Measurements from ENCODE around the gene PHETA1. TPM values are rescaled to one million over a fixed set of nuclear protein-coding genes. Genes with fewer than 3 reads are reported as not detected.
"Not testable (repeated sequence)": the region's sequence is repeated elsewhere in the genome, so short reads cannot be mapped to it uniquely, and the experiment has no call there.

Gene PHETA1
- polyA plus RNA-seq, 3 donors: 3.4 to 15.3 (median 4.9) TPM

DNA sequence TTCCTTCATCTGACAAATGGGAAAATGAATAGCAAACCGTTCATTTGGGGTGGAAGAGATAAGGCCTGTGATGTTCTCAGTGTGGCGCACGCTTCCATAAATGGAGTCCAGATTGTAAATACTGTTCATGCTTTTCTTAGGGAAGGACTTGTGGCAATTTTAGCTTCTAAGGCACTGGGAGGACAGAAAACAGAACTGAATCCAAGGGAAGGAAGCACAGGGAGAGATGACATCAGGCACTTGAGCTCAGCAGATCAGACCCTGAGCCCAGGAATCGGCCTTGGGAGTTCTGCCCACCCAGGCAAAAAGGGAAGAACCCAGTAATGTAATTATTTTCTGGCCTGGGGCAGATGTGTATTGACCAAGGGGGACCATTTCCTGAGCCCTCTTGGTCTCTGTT lies 29.6 kb upstream of the PHETA1 start:
- Mint-ChIP-seq H3K4me1 (peaks cover 72% of the 10 kb centered on the region), H3K9me3 (peaks cover 0 to 2% (median 0%) of the 10 kb centered on the region in 7 donors), H3K27me3 (ENCODE audit: low read depth in 3 of 3) (peaks cover 0 to 8% (median 0%) of the 10 kb centered on the region in 3 donors), H3K4me3 (no peak overlapping the region), H3K27ac (peak overlapping the region; percentile 96 to 99 (median 98)), H3K36me3 (peaks cover 0 to 2% of the 10 kb centered on the region in 2 donors)
- Histone ChIP-seq H3K27ac (ENCODE audit: low read depth in 1 of 2, low read length in 2 of 2) (peak overlapping the region; percentile 79 to 88), H4K20me1 (ENCODE audit: insufficient read depth, low read length) (no peaks in the 10 kb centered on the region), H2AFZ (ENCODE audit: insufficient read depth, low read depth, low read length, poor library complexity, severe bottlenecking) (no peak overlapping the region), H3K9ac (ENCODE audit: insufficient read depth, low read length, poor library complexity, severe bottlenecking) (peak overlapping the region; percentile 38), H3K4me3 (replicated peaks in 1 of 3; ENCODE audit: low read depth in 2 of 3, low read length in 3 of 3) (peak overlapping the region in 1 of 3 experiments; percentile 4), H3K36me3 (replicated peaks in 1 of 2; ENCODE audit: control insufficient read depth in 1 of 2, insufficient read depth in 2 of 2, low read length in 2 of 2) (no peaks in the 10 kb centered on the region), H3K9me3 (replicated peaks in 1 of 2; ENCODE audit: control insufficient read depth in 1 of 2, insufficient read depth in 1 of 2, low read length in 2 of 2) (no peaks in the 10 kb centered on the region), H3K79me2 (ENCODE audit: insufficient read depth, low read length) (no peaks in the 10 kb centered on the region), H3K27me3 (ENCODE audit: control insufficient read depth in 2 of 2, insufficient read depth in 2 of 2, low read length in 2 of 2) (no peaks in the 10 kb centered on the region), H3K4me2 (replicated peaks; ENCODE audit: extremely low read depth, low read length, poor library complexity, severe bottlenecking) (peak overlapping the region; percentile 17), H3K4me1 (ENCODE audit: control insufficient read depth in 1 of 2, insufficient read depth in 2 of 2, low read length in 2 of 2) (peaks cover 75 to 85% of the 10 kb centered on the region in 2 donors)
- DNase-seq: peak in 2 of 3 donors; percentile 74 to 85
- WGBS (ENCODE audit: insufficient coverage): 58% methylated on average over 3 of the region's 4 CpGs
- intact Hi-C loops (cut with micrococcal nuclease): no loop called here
- TF ChIP-seq, protein P1, sequence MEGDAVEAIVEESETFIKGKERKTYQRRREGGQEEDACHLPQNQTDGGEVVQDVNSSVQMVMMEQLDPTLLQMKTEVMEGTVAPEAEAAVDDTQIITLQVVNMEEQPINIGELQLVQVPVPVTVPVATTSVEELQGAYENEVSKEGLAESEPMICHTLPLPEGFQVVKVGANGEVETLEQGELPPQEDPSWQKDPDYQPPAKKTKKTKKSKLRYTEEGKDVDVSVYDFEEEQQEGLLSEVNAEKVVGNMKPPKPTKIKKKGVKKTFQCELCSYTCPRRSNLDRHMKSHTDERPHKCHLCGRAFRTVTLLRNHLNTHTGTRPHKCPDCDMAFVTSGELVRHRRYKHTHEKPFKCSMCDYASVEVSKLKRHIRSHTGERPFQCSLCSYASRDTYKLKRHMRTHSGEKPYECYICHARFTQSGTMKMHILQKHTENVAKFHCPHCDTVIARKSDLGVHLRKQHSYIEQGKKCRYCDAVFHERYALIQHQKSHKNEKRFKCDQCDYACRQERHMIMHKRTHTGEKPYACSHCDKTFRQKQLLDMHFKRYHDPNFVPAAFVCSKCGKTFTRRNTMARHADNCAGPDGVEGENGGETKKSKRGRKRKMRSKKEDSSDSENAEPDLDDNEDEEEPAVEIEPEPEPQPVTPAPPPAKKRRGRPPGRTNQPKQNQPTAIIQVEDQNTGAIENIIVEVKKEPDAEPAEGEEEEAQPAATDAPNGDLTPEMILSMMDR (IDR thresholded peaks at IDR 0.05): no peak

- Histone ChIP-seq H3K4me3 (replicated peaks in 1 of 3; ENCODE audit: low read depth in 2 of 3, low read length in 3 of 3) (peak overlapping the region; percentile 15 to 51 (median 16)), H3K4me1 (ENCODE audit: control insufficient read depth in 1 of 2, insufficient read depth in 2 of 2, low read length in 2 of 2) (peaks cover 80 to 86% of the 10 kb centered on the region in 2 donors)
Observed at GRCh38 chr12:111396726-111397445, 28.0 kb upstream of the PHETA1 start.

DNA sequence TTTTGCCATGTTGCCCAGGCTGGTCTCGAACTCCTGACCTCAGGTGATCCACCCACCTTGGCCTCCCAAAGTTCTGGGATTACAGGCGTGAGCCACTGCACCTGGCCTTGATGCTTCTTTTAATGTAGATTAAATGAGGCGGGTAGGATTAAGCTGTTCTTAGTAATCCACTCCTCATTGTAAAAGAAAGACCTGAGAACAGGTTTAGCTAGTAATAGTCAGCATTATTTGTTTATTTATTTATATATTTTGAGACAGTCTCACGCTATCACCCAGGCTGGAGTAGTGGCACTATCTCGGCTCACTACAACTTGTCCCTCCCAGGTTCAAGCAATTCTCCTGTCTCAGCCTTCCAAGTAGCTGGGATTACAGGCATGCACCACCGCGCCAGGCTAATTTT lies 27.4 kb upstream of the PHETA1 start:
- H3K9me3 ChIP-seq (replicated peaks in 1 of 2; ENCODE audit: control insufficient read depth in 1 of 2, insufficient read depth in 1 of 2, low read length in 2 of 2); H3K36me3 Mint-ChIP-seq; H3K27me3 ChIP-seq (ENCODE audit: control insufficient read depth in 2 of 2, insufficient read depth in 2 of 2, low read length in 2 of 2); H3K79me2 ChIP-seq (ENCODE audit: insufficient read depth, low read length); H2AFZ ChIP-seq (ENCODE audit: insufficient read depth, low read depth, low read length, poor library complexity, severe bottlenecking); DNase-seq; H3K4me3 ChIP-seq (replicated peaks in 1 of 3; ENCODE audit: low read depth in 2 of 3, low read length in 3 of 3); H3K9me3 Mint-ChIP-seq; H3K4me2 ChIP-seq (replicated peaks; ENCODE audit: extremely low read depth, low read length, poor library complexity, severe bottlenecking); H3K36me3 ChIP-seq (replicated peaks in 1 of 2; ENCODE audit: control insufficient read depth in 1 of 2, insufficient read depth in 2 of 2, low read length in 2 of 2); H3K27me3 Mint-ChIP-seq (ENCODE audit: low read depth in 3 of 3); H3K9ac ChIP-seq (ENCODE audit: insufficient read depth, low read length, poor library complexity, severe bottlenecking); H3K4me3 Mint-ChIP-seq; H4K20me1 ChIP-seq (ENCODE audit: insufficient read depth, low read length): not testable (repeated sequence)
- Mint-ChIP-seq H3K4me1 (peaks cover 75% of the 10 kb centered on the region), H3K27ac (peak overlapping the region in 5 of 7 donors; percentile 92 to 99 (median 98))
- H3K4me1 ChIP-seq (ENCODE audit: control insufficient read depth in 1 of 2, insufficient read depth in 2 of 2, low read length in 2 of 2): peaks cover 83 to 92% of the 10 kb centered on the region in 2 donors
- intact Hi-C loops (cut with micrococcal nuclease): loop anchor here in 1 of 2 donors (2.0 kb wide), 1 partner anchor 55 kb away; no protein-coding TSS in a partner anchor
- 88% methylated on average over 3 of the region's 7 CpGs for WGBS (ENCODE audit: insufficient coverage)
- H3K27ac ChIP-seq (ENCODE audit: low read depth in 1 of 2, low read length in 2 of 2): peak overlapping the region in 1 of 2 donors; percentile 82

More at GRCh38 chr12:111396726-111397445, 28.0 kb upstream of the PHETA1 start:
- Mint-ChIP-seq H3K4me1 (peaks cover 72% of the 10 kb centered on the region), H3K36me3 (peaks cover 0 to 2% of the 10 kb centered on the region in 2 donors), H3K27me3 (ENCODE audit: low read depth in 3 of 3) (peaks cover 0 to 6% (median 0%) of the 10 kb centered on the region in 3 donors), H3K9me3 (no peaks in the 10 kb centered on the region), H3K4me3 (peak overlapping the region; percentile 67 to 82), H3K27ac (peak overlapping the region; percentile 92 to 99 (median 98))
- peak; percentile 88 to 97 (median 89) for DNase-seq
- no peaks in the 10 kb centered on the region for H3K79me2 ChIP-seq (ENCODE audit: insufficient read depth, low read length)
- intact Hi-C loops (cut with micrococcal nuclease): loop anchor here in 1 of 2 donors (1.0 to 2.0 kb wide), 2 partner anchors 8 to 54 kb away; partner anchors contain the start of gene SH2B3
- H3K9ac ChIP-seq (ENCODE audit: insufficient read depth, low read length, poor library complexity, severe bottlenecking): peak overlapping the region; percentile 54
- H3K36me3 ChIP-seq (replicated peaks in 1 of 2; ENCODE audit: control insufficient read depth in 1 of 2, insufficient read depth in 2 of 2, low read length in 2 of 2): no peaks in the 10 kb centered on the region
- H3K27me3 ChIP-seq (ENCODE audit: control insufficient read depth in 2 of 2, insufficient read depth in 2 of 2, low read length in 2 of 2): no peaks in the 10 kb centered on the region
- H2AFZ ChIP-seq (ENCODE audit: insufficient read depth, low read depth, low read length, poor library complexity, severe bottlenecking): peak overlapping the region; percentile 56
- no peaks in the 10 kb centered on the region for H3K9me3 ChIP-seq (replicated peaks in 1 of 2; ENCODE audit: control insufficient read depth in 1 of 2, insufficient read depth in 1 of 2, low read length in 2 of 2)
- TF ChIP-seq, protein P1 (IDR thresholded peaks at IDR 0.05): peak; percentile 100
- H3K4me2 ChIP-seq (replicated peaks; ENCODE audit: extremely low read depth, low read length, poor library complexity, severe bottlenecking): peak overlapping the region; percentile 57
- H4K20me1 ChIP-seq (ENCODE audit: insufficient read depth, low read length): no peaks in the 10 kb centered on the region
- 9% methylated on average over 21 of the region's 34 CpGs for WGBS (ENCODE audit: insufficient coverage)
- H3K27ac ChIP-seq (ENCODE audit: low read depth in 1 of 2, low read length in 2 of 2): peak overlapping the region; percentile 79 to 82
